ENCODE data around the gene TTC23.

Gene TTC23

GRCh38 chr15:99268431-99268830, 19.1 kb upstream of the TTC23 start:
- DNase-seq (ENCODE audit: low read depth in 1 of 2, low spot score in 1 of 2), result no peak
- no peak overlapping the region for H3K27ac ChIP-seq (replicated peaks)
- no peak overlapping the region for H3K4me3 ChIP-seq (replicated peaks; ENCODE audit: insufficient read depth, low read length)
- no peaks in the 10 kb centered on the region for H3K27me3 ChIP-seq (ENCODE audit: insufficient read depth, poor library complexity, severe bottlenecking)
- TF ChIP-seq REST (IDR thresholded peaks at IDR 0.05; ENCODE audit: insufficient replicate concordance, low read depth) (no peak), SPI1 (IDR thresholded peaks at IDR 0.05; ENCODE audit: borderline replicate concordance, low read depth) (no peak), POLR2AphosphoS5 (IDR thresholded peaks at IDR 0.05; ENCODE audit: low read depth) (no peak), GABPA (IDR thresholded peaks at IDR 0.05; ENCODE audit: low read depth) (no peak), CTCF (IDR thresholded peaks at IDR 0.05; ENCODE audit: insufficient read depth, low read length) (no peak)

GRCh38 chr15:99267957-99268356, 18.6 kb upstream of the TTC23 start:
- Histone ChIP-seq H3K4me3 (replicated peaks; ENCODE audit: insufficient read depth, low read length) (no peak overlapping the region), H3K27ac (replicated peaks) (no peak overlapping the region), H3K27me3 (ENCODE audit: insufficient read depth, poor library complexity, severe bottlenecking) (no peaks in the 10 kb centered on the region)
- TF ChIP-seq SPI1 (IDR thresholded peaks at IDR 0.05; ENCODE audit: borderline replicate concordance, low read depth) (no peak), POLR2AphosphoS5 (IDR thresholded peaks at IDR 0.05; ENCODE audit: low read depth) (no peak), GABPA (IDR thresholded peaks at IDR 0.05; ENCODE audit: low read depth) (no peak), CTCF (IDR thresholded peaks at IDR 0.05; ENCODE audit: insufficient read depth, low read length) (no peak), REST (IDR thresholded peaks at IDR 0.05; ENCODE audit: insufficient replicate concordance, low read depth) (no peak)
- no peak for DNase-seq (ENCODE audit: low read depth in 1 of 2, low spot score in 1 of 2)

- Histone ChIP-seq H3K4me3 (replicated peaks; ENCODE audit: insufficient read depth, low read length) (no peak overlapping the region), H3K27ac (replicated peaks) (no peak overlapping the region), H3K27me3 (ENCODE audit: insufficient read depth, poor library complexity, severe bottlenecking) (no peaks in the 10 kb centered on the region)
- TF ChIP-seq GABPA (IDR thresholded peaks at IDR 0.05; ENCODE audit: low read depth) (no peak), POLR2AphosphoS5 (IDR thresholded peaks at IDR 0.05; ENCODE audit: low read depth) (no peak), REST (IDR thresholded peaks at IDR 0.05; ENCODE audit: insufficient replicate concordance, low read depth) (no peak), SPI1 (IDR thresholded peaks at IDR 0.05; ENCODE audit: borderline replicate concordance, low read depth) (no peak), CTCF (IDR thresholded peaks at IDR 0.05; ENCODE audit: insufficient read depth, low read length) (no peak)
- no peak for DNase-seq (ENCODE audit: low read depth in 1 of 2, low spot score in 1 of 2)
Observed at GRCh38 chr15:99265541-99266070, 16.2 kb upstream of the TTC23 start.
